Ovary (tissue), 3 donors: ENCODE results near the gene WDR90.

ENCODE experiments used
- POLR2A ChIP-seq: fragments of 450-650 bp; IDR thresholded peaks from one replicate; pipeline ENCODE4 v1.6.1; 2017; ENCODE audit warnings: antibody characterized with exemption, mild to moderate bottlenecking, moderate library complexity
- TF ChIP-seq, protein P1 (sequence below), 3 donors: fragments of 450-650 bp in 2 of 3; fragments of 200-600 bp in 1 of 3; IDR thresholded peaks; one replicate each; pipeline versions ENCODE4 v1.5.1 to v1.8.0; 2016 to 2022; ENCODE audit warnings: antibody characterized with exemption in 3 of 3, mild to moderate bottlenecking in 1 of 3
- donor health status: DM: no; HTN: no; CAD: no.

DNA sequence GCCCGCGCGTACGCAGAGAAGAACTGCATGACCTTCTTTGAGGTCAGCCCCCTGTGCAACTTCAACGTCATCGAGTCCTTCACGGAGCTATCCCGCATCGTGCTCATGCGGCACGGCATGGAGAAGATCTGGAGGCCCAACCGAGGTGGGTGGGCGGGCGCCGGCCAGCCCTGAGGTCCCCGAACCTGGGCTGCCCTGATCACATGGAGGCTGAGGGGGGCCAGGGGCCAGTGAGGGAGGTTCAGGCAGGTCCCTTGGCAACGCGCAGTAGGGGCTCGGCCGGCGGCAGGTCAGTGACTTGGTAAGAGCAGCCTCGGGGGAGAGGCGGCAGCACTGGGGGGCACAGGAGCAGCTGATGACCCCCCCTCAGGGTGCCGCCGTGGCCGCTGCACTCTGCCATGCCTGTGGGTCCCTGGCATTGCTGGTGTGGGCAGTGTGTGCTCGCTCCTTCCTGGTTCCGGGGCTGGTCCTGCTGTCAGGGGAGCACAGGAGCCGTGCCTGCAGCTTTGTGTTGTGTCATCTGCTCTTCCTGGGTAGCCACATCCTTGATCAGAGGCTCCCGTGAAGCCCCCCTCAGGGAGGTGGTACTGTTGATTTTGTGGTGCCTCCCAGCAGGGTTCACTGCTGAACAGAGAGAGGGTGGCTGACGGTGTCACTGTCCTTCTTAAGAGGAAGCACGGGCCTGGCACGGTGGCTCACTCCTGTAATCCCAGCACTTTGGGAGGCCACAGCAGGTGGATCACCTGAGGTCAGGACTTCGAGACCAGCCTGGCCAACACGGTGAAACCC, 23.0 kb upstream of the WDR90 start:
- TF ChIP-seq, protein P1, sequence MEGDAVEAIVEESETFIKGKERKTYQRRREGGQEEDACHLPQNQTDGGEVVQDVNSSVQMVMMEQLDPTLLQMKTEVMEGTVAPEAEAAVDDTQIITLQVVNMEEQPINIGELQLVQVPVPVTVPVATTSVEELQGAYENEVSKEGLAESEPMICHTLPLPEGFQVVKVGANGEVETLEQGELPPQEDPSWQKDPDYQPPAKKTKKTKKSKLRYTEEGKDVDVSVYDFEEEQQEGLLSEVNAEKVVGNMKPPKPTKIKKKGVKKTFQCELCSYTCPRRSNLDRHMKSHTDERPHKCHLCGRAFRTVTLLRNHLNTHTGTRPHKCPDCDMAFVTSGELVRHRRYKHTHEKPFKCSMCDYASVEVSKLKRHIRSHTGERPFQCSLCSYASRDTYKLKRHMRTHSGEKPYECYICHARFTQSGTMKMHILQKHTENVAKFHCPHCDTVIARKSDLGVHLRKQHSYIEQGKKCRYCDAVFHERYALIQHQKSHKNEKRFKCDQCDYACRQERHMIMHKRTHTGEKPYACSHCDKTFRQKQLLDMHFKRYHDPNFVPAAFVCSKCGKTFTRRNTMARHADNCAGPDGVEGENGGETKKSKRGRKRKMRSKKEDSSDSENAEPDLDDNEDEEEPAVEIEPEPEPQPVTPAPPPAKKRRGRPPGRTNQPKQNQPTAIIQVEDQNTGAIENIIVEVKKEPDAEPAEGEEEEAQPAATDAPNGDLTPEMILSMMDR (IDR thresholded peaks at IDR 0.05) = no peak
- TF ChIP-seq POLR2A = no peak
